ENCODE results near the gene PLCB1. TPM values are rescaled to one million over a fixed set of nuclear protein-coding genes. Genes with fewer than 3 reads are reported as not detected.

The PLCB1 gene
- total RNA-seq, 4 donors from 2014 or later, result 7.2 to 28.1 (median 9.6) TPM

- TF ChIP-seq CTCF (IDR thresholded peaks at IDR 0.05), result no peak
- TF ChIP-seq POLR2A (IDR thresholded peaks at IDR 0.05), result no peak
- no peaks in the 10 kb centered on the region for H3K36me3 ChIP-seq
- DNase-seq, result no peak
- H3K4me3 ChIP-seq, result no peak overlapping the region
- peaks cover 0 to 6% (median 0%) of the 10 kb centered on the region in 4 donors for H3K4me1 ChIP-seq
- H3K9me3 ChIP-seq, result no peaks in the 10 kb centered on the region
- H3K27ac ChIP-seq, result no peak overlapping the region
- no peaks in the 10 kb centered on the region for H3K27me3 ChIP-seq
Measured at GRCh38 chr20:8414586-8415274, 282.7 kb downstream of the PLCB1 start.

GRCh38 chr20:8421981-8422380 lies 289.9 kb downstream of the PLCB1 start:
- Histone ChIP-seq H3K9me3 (no peaks in the 10 kb centered on the region), H3K27me3 (no peaks in the 10 kb centered on the region), H3K4me3 (no peak overlapping the region), H3K27ac (no peak overlapping the region), H3K36me3 (no peaks in the 10 kb centered on the region), H3K4me1 (no peaks in the 10 kb centered on the region)
- TF ChIP-seq POLR2A (IDR thresholded peaks at IDR 0.05) (no peak), CTCF (IDR thresholded peaks at IDR 0.05) (no peak)
- DNase-seq, result no peak

- TF ChIP-seq POLR2A (IDR thresholded peaks at IDR 0.05) (no peak), CTCF (IDR thresholded peaks at IDR 0.05) (no peak)
- DNase-seq, result no peak
- H3K4me1 ChIP-seq, result no peaks in the 10 kb centered on the region
- no peaks in the 10 kb centered on the region for H3K9me3 ChIP-seq
- no peak overlapping the region for H3K27ac ChIP-seq
- no peaks in the 10 kb centered on the region for H3K27me3 ChIP-seq
- no peak overlapping the region for H3K4me3 ChIP-seq
- no peaks in the 10 kb centered on the region for H3K36me3 ChIP-seq
Measured at GRCh38 chr20:8423482-8423881, 291.4 kb downstream of the PLCB1 start.

GRCh38 chr20:8424010-8424409 lies 291.9 kb downstream of the PLCB1 start:
- Histone ChIP-seq H3K36me3 (no peaks in the 10 kb centered on the region), H3K4me1 (no peaks in the 10 kb centered on the region), H3K9me3 (no peaks in the 10 kb centered on the region), H3K27ac (no peak overlapping the region), H3K4me3 (no peak overlapping the region), H3K27me3 (no peaks in the 10 kb centered on the region)
- no peak for DNase-seq
- TF ChIP-seq POLR2A (IDR thresholded peaks at IDR 0.05) (no peak), CTCF (IDR thresholded peaks at IDR 0.05) (no peak)

GRCh38 chr20:8425016-8425415 lies 292.9 kb downstream of the PLCB1 start:
- DNase-seq, result no peak
- Histone ChIP-seq H3K27me3 (no peaks in the 10 kb centered on the region), H3K4me1 (no peaks in the 10 kb centered on the region), H3K27ac (no peak overlapping the region), H3K9me3 (no peaks in the 10 kb centered on the region), H3K4me3 (no peak overlapping the region), H3K36me3 (no peaks in the 10 kb centered on the region)
- TF ChIP-seq CTCF (IDR thresholded peaks at IDR 0.05), result no peak
- TF ChIP-seq POLR2A (IDR thresholded peaks at IDR 0.05), result no peak

GRCh38 chr20:8425802-8426201 lies 293.7 kb downstream of the PLCB1 start:
- Histone ChIP-seq H3K36me3 (no peaks in the 10 kb centered on the region), H3K27me3 (no peaks in the 10 kb centered on the region), H3K27ac (no peak overlapping the region), H3K4me3 (no peak overlapping the region), H3K9me3 (no peaks in the 10 kb centered on the region), H3K4me1 (no peaks in the 10 kb centered on the region)
- no peak for DNase-seq
- TF ChIP-seq POLR2A (IDR thresholded peaks at IDR 0.05) (no peak), CTCF (IDR thresholded peaks at IDR 0.05) (no peak)

Data from Peyer's patch (tissue), 4 donors.